DMS 273 (cell line): ENCODE data around the gene PDS5A.
"Not testable (repeated sequence)": the region's sequence is repeated elsewhere in the genome, so short reads cannot be mapped to it uniquely, and the experiment has no call there.

Experiments
- DNase-seq: peaks from one replicate; lab custom pipeline; 2025; ENCODE audit not compliant: unreplicated experiment; lab: John Stamatoyannopoulos, UW

The PDS5A gene

GRCh38 chr4:39977489-39978377 is at the start of gene PDS5A:
Gene PDS5A, minus strand, starts transcription at chr4:39977911. Its CDS starts 1,334 bp downstream, at chr4:39976577.
- peak; percentile 96 for DNase-seq

GRCh38 chr4:40024049-40024448 is 46.3 kb upstream of the PDS5A start:
- DNase-seq: not testable (repeated sequence)

- DNase-seq: not testable (repeated sequence)
Measured at GRCh38 chr4:40021116-40021515, 43.4 kb upstream of the PDS5A start.

GRCh38 chr4:40020221-40020620 is 42.5 kb upstream of the PDS5A start:
- DNase-seq: no peak

- no peak for DNase-seq
Measured at GRCh38 chr4:40016007-40016406, 38.3 kb upstream of the PDS5A start.

GRCh38 chr4:40003986-40004385 is 26.3 kb upstream of the PDS5A start:
- DNase-seq: no peak

- DNase-seq: no peak
Measured at GRCh38 chr4:40000711-40001110, 23.0 kb upstream of the PDS5A start.

- no peak for DNase-seq
Measured at GRCh38 chr4:39998659-39999345, 21.1 kb upstream of the PDS5A start.

GRCh38 chr4:39996811-39997210 is 19.1 kb upstream of the PDS5A start:
- no peak for DNase-seq

GRCh38 chr4:39994406-39994805 is 16.7 kb upstream of the PDS5A start:
- DNase-seq: no peak

- DNase-seq: not testable (repeated sequence)
Measured at GRCh38 chr4:39989381-39989780, 11.7 kb upstream of the PDS5A start.

GRCh38 chr4:39987485-39987884 is 9.8 kb upstream of the PDS5A start:
- no peak for DNase-seq

- no peak for DNase-seq
Measured at GRCh38 chr4:39978904-39979303, 1.2 kb upstream of the PDS5A start.

GRCh38 chr4:39978378-39978775 is 666 bp upstream of the PDS5A start:
- no peak for DNase-seq

GRCh38 chr4:39976945-39977488 is 694 bp downstream of the PDS5A start:
- peak; percentile 64 for DNase-seq

- DNase-seq: peak; percentile 83
Measured at GRCh38 chr4:39976141-39976944, 1.4 kb downstream of the PDS5A start.

- DNase-seq: no peak
Measured at GRCh38 chr4:39975488-39976089, 2.1 kb downstream of the PDS5A start.

- DNase-seq: not testable (repeated sequence)
Measured at GRCh38 chr4:39973052-39973451, 4.7 kb downstream of the PDS5A start.

GRCh38 chr4:39970671-39971640 is 6.8 kb downstream of the PDS5A start:
- DNase-seq: no peak
